ENCODE data around the gene UBE2E2. TPM values are rescaled to one million over a fixed set of nuclear protein-coding genes. Genes with fewer than 3 reads are reported as not detected.

UBE2E2 gene
- total RNA-seq, 1 donor from 2014 or later: 46.6 TPM

DNA sequence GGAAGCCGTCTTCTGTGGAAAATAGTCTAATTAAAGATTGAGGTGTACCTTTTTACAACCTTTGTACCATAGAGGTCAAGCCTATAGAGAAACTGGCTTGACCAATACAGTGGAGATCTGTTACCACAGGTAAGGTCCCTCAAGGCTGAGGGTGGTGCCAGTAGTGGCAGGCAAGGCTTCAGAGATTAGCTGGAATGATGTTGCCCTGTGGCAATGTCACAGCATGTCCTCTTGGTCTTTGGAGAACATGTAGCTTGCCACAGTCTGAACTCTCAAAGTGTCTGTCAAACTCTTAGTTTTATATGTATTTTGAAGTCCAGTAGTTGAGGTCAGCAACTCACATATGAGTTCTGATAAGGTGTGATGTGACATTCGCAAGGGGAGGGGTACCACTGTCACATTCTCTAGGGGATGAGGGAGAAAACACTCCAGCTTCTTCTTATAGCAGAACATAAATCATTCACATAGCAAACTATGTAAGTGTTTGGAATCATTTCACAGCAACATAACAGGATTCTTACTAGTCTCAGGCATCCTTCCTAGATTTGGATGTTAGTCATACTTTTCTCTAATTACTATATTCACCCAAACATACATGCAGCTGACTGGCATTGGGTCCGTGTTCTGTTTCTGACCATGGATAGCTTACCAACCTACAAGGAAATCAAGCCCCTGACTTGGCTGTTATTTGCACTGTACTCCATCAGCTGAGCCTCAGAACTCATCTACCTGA, 173.6 kb downstream of the UBE2E2 start:
- no peak for DNase-seq (ENCODE audit: extremely low read depth, low read depth, low spot score)

DNA sequence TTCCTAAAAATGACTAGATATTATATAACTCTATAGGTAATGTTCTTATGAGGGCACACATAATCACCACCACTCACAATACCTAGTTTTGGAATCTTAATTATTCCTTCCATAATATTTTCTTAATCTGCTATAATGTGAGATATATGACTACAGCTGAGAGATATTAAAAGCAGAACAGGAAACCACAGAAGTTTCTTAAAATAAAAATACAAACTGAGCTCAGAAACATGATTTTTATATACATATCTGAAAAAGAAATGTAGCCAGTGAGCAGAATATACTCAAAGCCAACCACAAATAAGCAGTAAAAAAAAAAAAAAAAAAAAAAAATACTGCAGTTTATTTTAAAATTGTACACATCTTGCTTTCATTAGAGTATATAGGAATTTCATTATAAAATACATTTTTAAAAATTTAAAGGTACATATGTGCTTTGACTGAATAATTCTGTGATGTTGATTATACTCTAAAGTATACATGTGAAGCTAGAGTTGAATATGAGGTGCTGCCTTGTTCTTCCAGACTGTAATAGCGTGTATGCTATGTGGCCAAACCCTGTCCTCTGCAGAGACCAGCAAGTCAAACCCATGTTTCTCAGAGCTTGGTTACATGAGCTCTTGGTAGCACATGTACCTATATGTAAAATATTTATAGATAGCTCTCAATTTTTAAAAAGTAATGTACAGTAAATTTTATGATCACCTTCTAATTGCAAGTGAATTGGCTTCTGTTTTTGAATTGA, 175.0 kb downstream of the UBE2E2 start:
- no peak for DNase-seq (ENCODE audit: extremely low read depth, low read depth, low spot score)

- DNase-seq (ENCODE audit: extremely low read depth, low read depth, low spot score): no peak
Measured at GRCh38 chr3:23383875-23384274, 180.7 kb downstream of the UBE2E2 start.

- DNase-seq (ENCODE audit: extremely low read depth, low read depth, low spot score): no peak
Measured at GRCh38 chr3:23385327-23385726, 182.2 kb downstream of the UBE2E2 start.

- no peak for DNase-seq (ENCODE audit: extremely low read depth, low read depth, low spot score)
Measured at GRCh38 chr3:23387286-23387918, 184.3 kb downstream of the UBE2E2 start.

DNA sequence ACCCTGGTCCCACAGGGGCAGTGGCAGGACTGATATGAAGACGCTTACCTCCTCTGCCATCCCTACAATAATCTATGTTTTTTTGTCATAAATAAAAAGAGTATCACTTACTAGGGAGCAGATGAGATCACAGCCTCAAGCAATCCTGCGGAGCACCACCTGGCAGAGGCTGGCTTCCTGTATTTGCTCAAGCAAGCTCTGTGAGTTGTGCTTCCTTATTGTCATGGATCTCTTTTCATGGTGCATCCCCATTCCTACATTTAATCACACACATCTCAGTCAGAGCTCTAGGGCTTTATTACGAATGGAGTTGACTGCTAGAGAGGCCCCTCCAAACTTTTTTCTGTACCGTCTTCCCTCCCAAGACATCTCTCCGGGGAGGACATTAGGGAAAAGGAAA, 186.0 kb downstream of the UBE2E2 start:
- no peak for DNase-seq (ENCODE audit: extremely low read depth, low read depth, low spot score)

DNA sequence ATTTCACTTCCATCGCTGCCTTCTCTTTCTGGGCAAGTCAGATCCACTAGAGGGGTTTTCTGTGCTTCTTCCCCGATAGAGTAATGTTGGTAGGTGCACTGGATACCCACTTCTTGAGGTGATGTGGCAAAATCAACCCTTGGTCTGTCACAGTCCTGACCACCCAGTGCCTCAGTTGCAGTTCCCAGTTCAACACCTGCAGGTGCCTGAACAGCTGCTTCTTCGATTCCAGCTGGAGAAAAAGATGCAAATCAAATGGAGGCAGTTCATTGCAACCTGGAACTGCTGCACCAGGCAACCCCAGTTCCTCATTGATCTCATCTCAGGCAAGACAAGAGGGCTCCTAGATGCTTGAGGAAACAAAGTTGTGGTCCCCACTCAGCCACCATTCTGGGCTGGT, 186.6 kb downstream of the UBE2E2 start:
- no peak for DNase-seq (ENCODE audit: extremely low read depth, low read depth, low spot score)

DNA sequence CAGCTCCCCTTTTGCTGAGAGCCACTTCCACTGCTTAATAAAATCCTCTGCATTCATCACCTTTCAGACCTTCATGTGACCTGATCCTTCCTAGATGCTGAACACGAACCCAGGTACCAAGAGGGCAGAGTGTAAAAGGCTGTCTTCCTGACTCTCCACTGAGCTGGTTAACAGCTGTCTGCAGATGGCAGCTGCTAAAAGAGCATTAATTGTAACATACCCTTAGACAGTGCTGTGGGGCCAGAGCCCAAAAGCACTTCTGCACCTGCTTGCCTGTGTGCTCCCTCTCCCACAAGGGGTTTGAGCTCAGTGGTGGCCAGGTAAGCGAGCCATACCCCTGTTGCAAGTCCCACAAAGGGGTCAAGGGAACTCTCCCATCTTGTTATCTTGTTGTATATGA, 187.3 kb downstream of the UBE2E2 start:
- DNase-seq (ENCODE audit: extremely low read depth, low read depth, low spot score): no peak

GRCh38 chr3:23390989-23391553, 187.9 kb downstream of the UBE2E2 start:
- no peak for DNase-seq (ENCODE audit: extremely low read depth, low read depth, low spot score)

DNA sequence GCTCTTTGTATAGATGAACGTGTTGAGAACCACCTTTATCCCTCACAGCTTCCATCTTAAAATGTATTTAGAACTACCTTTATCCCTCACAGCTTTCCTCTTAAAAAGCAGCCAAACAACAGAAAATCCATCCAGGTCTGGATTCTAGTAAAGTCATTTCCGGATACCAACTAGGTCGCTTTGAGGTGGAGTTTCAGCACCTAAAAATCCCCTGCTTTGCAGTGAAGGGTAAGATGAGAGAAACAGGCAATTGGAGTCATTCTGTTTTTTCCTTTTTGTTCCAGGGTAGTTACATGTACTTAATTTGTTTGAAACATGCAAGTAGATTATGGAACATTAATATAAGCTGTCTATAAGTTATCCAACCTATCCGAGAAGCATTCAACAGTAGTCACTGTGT, 192.0 kb downstream of the UBE2E2 start:
- no peak for DNase-seq (ENCODE audit: extremely low read depth, low read depth, low spot score)

- no peak for DNase-seq (ENCODE audit: extremely low read depth, low read depth, low spot score)
Measured at GRCh38 chr3:23396746-23397145, 193.6 kb downstream of the UBE2E2 start.

GRCh38 chr3:23399221-23399620, 196.1 kb downstream of the UBE2E2 start:
- no peak for DNase-seq (ENCODE audit: extremely low read depth, low read depth, low spot score)

GRCh38 chr3:23402728-23403492, 199.8 kb downstream of the UBE2E2 start:
- DNase-seq (ENCODE audit: extremely low read depth, low read depth, low spot score): no peak

DNA sequence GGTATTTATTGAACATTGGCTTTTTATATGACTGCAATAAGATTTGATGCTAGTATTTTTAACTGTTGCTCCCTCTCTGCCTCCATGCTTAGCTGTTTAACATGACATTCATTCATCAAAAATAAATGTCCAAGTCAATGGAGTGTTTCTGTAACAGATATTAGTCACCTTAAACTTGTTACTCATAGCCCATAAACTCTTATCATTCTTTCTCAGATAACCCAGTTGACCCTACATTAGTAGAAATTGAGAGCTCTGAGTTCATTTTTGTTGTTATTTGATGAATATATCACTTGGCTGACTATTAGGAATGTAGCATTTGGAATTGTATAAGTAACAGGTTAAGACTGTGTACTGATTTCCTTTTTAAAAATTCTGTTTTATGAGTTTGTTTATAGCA, 201.1 kb downstream of the UBE2E2 start:
- DNase-seq (ENCODE audit: extremely low read depth, low read depth, low spot score): peak; percentile 33

- DNase-seq (ENCODE audit: extremely low read depth, low read depth, low spot score): no peak
Measured at GRCh38 chr3:23405081-23405480, 202.0 kb downstream of the UBE2E2 start.

DNA sequence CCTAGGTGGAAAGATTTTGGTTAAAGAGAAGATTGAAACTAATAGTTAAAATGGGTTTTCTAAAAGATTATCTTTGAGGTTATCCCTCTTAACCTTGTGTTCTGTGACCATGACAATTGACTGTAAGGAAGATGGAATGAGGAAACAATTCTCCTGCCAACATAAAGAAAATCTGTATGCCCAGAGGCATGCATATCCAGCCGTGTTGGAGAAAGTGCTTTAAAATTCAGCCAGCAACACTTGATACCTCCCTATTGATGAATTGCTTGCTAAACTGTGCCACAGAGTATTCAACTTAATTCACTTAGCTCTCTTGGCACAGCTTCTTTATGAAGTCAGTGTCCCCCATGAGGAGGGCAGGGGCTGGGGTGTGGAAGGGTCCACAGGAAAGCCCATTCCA, 203.5 kb downstream of the UBE2E2 start:
- DNase-seq (ENCODE audit: extremely low read depth, low read depth, low spot score): no peak

GRCh38 chr3:23418026-23418425, 214.9 kb downstream of the UBE2E2 start:
- no peak for DNase-seq (ENCODE audit: extremely low read depth, low read depth, low spot score)

DNA sequence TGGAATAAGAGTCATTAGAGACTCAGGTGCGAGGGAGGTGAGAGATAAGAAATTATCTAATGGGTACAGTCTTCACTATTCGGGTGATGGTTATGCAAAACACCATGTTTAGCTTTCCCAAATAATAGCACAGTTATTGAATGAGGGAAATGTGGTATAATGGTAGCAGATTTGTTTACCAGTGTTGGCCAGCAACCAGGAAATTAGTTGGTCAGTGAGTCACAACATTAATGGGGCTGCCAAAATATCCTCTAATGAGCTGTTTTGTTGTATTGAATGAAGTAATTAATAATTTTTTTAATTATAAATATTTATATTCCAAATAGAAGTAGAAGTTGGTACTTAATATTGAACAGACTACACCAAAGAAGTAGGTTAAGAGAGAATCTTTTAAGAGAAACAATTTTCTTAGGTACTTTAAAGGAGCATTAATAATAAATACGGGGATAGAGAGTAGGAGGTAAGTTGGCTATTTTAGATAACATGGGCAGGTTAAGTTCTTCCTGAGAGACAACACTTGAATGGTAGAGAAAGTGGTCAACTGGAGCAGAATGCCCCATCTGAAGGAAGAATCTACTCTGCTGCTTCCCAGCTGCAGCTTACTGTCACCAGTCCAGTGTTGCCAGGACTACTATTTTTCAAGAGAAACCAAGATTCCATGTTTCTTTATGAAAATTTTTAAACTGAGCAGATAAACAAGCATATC, 218.8 kb downstream of the UBE2E2 start:
- no peak for DNase-seq (ENCODE audit: extremely low read depth, low read depth, low spot score)

DNA sequence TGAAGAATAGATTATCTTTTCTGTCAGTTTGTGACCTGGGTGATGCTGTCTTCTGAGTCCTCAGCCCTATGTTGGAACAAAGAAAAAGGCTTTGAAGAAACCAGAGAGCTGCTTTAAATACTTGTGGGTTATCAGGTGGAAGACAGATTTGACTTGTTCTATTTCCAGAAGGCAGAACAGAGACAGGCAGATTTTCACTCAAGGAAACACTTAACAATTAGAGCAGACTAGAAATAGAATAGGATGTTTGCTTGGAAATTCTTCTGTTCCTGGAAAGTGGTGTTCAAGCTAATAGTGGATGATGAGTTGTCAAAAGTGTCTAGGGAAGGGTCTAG, 219.4 kb downstream of the UBE2E2 start:
- no peak for DNase-seq (ENCODE audit: extremely low read depth, low read depth, low spot score)

GRCh38 chr3:23425410-23425809, 222.3 kb downstream of the UBE2E2 start:
- no peak for DNase-seq (ENCODE audit: extremely low read depth, low read depth, low spot score)
